Measurements from ENCODE around the gene BIN1.

BIN1 gene

DNA sequence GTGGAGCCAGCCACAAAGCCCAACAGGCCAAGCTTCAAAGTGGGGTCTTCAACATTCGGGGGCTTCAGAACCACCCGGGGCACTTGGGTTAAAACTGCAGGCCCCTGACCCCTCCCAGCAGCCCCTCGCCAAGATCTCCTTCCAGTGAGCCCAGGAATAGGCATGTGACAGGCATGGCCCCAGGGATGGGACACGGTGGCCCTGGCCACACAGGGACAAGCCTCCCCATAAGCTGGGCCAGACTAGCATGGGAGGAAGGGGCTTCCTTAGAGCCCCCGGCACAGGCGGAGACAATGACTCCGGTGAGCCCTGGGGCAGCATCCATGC is 52.4 kb downstream of the BIN1 start:
- no peaks in the 10 kb centered on the region for H3K27me3 Mint-ChIP-seq
- no peak overlapping the region for H3K4me3 Mint-ChIP-seq
- H3K4me1 Mint-ChIP-seq = peaks cover 11 to 13% of the 10 kb centered on the region in 2 donors
- DNase-seq (no peak), ATAC-seq (replicated peaks) (no peak)
- H3K36me3 Mint-ChIP-seq = peaks cover 35% of the 10 kb centered on the region in 2 donors
- no peaks in the 10 kb centered on the region for H3K9me3 Mint-ChIP-seq
- H3K27ac Mint-ChIP-seq = no peak overlapping the region

DNA sequence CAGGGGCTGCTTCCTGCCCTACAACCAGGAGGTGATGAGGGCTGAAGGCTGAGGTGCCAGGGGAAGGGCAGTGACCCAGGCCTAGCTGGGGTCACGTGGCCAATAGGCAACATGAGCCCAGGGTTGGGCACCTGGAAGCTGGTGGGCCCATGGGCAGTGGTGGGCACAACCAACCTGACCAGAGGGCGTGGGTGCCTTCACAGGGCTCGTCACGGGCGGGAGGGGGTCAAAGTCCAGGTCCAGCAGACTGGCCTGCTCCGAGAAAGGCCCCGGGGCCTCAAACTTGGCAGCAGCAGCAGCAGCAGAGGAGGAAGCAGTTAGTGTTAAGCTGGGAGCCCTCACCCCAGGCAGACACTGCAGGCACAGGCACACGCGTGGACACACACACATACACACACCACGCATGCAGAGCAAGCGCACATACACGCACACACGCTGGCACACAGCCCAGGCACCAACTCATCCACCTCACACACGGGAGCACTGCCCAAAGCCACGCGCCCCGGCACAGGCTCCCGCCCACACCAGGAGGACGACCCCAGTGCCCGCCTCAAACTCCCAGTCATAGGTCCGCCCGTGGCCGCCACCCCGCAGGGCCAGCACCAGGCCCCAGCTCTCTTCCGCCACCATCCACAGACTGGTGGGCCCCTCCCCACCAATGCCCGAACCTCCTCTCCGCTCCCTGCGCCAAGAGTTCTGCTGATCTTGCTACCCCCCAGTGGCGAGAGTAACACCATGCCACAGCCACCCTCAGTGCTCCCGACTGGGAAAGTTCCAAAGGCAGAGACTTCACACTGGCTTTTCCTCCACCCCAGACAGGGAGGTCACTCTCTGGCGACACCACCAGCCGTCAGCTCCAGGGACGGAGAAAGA is 53.0 kb downstream of the BIN1 start:
- Mint-ChIP-seq H3K27me3 (no peaks in the 10 kb centered on the region), H3K4me1 (peaks cover 11 to 13% of the 10 kb centered on the region in 2 donors), H3K27ac (no peak overlapping the region), H3K4me3 (no peak overlapping the region), H3K36me3 (peaks cover 30 to 32% of the 10 kb centered on the region in 2 donors), H3K9me3 (no peaks in the 10 kb centered on the region)
- DNase-seq (no peak), ATAC-seq (replicated peaks) (no peak)

DNA sequence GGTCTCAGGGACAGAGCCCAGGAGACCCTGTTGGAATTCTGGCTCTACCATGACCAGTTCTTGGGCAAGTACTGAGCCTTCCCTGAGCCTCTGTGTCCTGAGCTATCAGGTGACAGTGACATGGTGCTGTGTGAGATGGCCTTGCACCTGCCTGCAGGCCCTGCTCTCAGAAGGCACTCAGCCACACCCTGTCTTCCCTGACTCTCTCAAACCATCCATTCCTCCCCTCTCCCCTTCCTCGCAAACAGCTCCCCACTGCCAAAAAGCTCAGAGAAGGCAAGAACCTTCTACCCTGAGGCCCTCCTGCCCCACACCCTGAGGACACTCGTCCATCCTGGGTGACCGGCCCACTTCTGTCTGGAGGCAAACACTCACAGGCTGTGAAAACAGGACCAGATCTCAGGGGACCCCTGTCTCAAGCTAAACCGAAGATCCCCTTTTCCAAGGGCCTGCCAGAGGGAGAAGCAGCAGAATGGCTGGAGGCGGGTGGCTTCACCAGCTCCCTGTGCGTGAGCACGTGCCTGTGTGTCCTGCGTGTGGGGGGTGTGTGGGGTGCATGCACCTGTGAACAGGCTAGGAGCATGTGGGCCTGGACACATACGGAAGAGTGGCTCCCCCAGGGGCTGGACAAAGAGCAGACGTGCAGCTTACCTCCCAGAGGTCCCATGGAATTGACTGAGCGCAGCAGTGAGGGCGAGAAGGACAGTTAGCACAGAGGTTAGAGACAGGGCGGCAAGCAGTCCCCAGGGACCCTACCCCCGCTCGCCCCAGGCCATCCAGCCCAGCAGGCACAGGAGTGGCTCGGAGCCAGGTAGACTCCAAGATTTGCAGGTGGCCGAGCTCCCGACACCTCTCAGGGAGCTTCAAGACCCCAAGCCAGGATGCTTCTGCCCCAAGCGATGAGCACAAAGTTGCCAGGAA is 53.9 kb downstream of the BIN1 start:
- H3K27me3 Mint-ChIP-seq = no peaks in the 10 kb centered on the region
- no peak overlapping the region for H3K4me3 Mint-ChIP-seq
- peaks cover 28 to 32% of the 10 kb centered on the region in 2 donors for H3K36me3 Mint-ChIP-seq
- no peak for ATAC-seq (replicated peaks)
- H3K9me3 Mint-ChIP-seq = no peaks in the 10 kb centered on the region
- H3K4me1 Mint-ChIP-seq = peaks cover 11 to 13% of the 10 kb centered on the region in 2 donors
- no peak for DNase-seq
- H3K27ac Mint-ChIP-seq = no peak overlapping the region

DNA sequence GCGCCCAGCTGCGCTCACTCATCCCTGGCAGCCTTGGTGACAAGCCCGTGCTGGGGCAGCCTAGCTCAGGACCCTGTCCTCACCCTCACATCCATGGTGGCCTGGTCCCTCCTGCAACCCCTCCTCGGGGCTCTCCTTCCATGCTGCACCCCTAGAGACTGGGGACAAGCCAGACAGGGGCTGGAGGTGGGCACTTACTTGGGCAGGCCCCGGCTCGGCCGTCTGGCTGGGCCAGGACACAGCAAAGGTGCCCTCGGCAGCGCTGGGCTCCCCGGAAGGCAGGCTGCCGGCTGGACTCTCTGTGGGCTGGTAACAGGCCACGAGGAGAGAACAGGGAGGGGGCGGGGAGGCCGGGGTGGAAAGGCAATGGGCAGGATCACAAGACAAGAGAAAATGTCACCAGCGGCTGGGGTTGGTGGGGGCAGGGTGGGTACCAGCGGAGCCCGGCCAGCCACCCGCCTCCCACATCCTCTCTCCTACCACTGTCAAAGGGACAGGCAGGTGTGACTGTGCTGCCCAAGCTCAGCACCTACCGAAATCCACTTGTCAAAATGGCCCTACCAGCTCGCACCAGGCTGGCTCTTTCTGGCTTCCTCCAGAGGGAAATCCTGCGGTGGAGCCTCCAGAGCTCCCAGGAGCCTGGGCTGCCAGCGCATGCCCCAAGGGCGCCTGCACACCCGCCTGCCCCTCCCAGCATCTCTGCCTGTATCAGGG is 54.7 kb downstream of the BIN1 start:
- Mint-ChIP-seq H3K27ac (no peak overlapping the region), H3K27me3 (no peaks in the 10 kb centered on the region), H3K4me1 (peaks cover 11 to 13% of the 10 kb centered on the region in 2 donors), H3K9me3 (no peaks in the 10 kb centered on the region), H3K36me3 (peaks cover 27 to 31% of the 10 kb centered on the region in 2 donors), H3K4me3 (no peak overlapping the region)
- DNase-seq (no peak), ATAC-seq (replicated peaks) (no peak)

DNA sequence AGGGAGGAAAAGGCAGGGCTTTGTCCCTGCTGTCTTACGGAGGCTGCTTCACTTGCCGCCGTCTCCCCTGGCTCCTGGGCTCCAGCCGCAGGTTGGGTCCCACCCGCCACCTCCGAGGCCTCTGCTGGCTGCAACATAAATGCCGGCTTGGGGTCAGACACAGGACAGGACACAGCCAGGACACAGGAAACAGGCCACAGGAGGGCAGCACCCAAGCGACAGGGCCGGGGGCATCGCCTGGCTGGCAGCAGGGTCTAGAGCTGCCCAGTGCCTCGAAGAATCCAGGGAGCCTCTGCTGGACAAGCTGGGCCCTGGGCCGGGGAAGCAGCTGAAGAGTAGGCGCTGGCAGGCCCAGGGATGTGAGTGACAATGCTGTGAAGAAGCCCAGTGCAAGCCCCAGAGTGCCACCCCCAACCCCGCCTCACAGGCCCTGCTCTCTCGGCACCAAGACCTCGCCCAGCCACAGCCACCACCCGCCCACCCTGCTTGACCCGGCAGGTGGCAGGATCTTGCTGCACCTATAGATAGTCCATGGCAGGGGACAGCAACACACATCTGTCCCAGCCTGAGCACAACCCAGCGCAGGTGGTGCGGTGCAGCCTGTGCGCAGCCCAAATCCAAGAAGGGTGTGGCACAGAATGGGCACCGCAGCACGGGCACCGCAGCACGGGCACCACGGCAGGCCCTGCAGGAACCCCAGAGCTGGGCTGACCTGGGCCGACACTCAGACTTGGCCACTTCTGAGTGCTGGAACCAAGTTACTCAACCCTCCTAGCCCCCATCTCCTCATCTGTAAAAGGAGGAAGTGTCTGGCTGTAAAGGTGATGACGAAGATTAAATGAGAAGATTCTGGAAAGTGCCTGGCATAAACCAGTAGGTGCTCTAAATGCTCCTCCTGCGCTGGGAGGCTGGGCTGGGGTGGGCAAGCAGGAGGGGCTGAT is 55.6 kb downstream of the BIN1 start:
- Mint-ChIP-seq H3K9me3 (peaks cover 2 to 3% of the 10 kb centered on the region in 2 donors), H3K27ac (no peak overlapping the region), H3K36me3 (peaks cover 28 to 30% of the 10 kb centered on the region in 2 donors), H3K27me3 (no peaks in the 10 kb centered on the region), H3K4me3 (no peak overlapping the region), H3K4me1 (peaks cover 11 to 13% of the 10 kb centered on the region in 2 donors)
- ATAC-seq (replicated peaks) = no peak
- no peak for DNase-seq

DNA sequence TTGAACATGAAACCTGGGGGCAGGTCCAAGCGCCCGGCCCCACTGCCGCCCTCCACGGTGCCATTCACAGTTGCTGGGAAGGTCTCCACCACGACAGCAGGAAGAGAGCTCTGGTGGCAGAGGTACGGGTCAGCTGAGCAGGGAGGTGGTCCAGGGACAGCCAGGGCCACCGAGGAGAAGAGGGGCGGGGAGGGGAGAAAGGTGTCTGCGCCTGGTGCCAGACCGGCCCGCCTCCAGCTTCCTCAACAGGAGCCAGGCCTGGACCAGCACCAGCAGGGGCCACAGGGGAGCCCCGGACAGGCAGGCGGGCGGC is 56.2 kb downstream of the BIN1 start:
- peaks cover 24 to 26% of the 10 kb centered on the region in 2 donors for H3K36me3 Mint-ChIP-seq
- H3K27me3 Mint-ChIP-seq = no peaks in the 10 kb centered on the region
- no peak overlapping the region for H3K27ac Mint-ChIP-seq
- DNase-seq = no peak
- H3K9me3 Mint-ChIP-seq = peaks cover 2 to 3% of the 10 kb centered on the region in 2 donors
- peaks cover 9 to 13% of the 10 kb centered on the region in 2 donors for H3K4me1 Mint-ChIP-seq
- H3K4me3 Mint-ChIP-seq = no peak overlapping the region
- no peak for ATAC-seq (replicated peaks)

DNA sequence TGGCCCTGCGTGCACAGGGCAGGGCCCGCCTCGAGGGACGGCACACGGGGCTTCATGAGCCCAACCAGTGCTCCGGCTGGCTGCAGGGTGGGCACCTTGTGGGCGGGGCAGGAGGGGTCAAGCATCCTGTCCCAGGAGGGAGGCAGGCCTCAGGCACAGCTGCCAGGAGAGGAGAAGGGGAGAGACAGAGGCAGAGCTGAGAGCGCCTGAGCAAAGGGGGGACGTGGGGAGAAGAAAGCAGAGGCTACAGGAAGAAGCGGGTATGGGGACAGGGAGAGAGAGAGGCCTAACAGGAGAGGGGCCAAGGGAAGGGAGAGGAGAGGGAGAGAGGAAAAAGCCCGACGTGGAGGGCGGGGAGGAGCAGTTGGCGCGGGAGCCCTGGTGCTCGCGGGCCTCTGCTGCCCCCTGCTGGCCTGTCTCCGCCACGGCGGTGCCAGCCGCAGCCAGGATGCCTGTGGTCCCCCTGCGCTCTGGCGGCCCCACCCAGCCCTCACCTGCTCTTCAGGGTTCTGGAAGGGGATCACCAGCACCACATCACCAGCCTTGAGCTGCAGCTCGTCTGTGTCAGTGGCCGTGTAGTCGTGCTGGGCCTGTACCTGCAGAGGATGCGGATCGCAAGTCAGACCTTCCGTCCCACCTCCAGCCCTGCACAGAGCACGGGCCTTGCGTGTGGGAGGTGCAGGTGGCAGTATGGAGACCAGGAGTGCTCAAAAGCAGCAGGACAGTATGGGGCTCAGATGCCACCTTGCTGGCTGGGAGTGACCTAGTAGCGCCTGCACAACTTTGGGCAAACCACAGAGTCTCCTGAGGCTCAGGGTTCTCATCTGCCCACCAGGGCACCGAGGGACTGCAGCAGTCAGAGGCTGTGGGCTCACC is 56.8 kb downstream of the BIN1 start:
- ATAC-seq (replicated peaks) = peak; percentile 75 to 76
- Mint-ChIP-seq H3K4me3 (peak overlapping the region in 1 of 2 donors; percentile 57), H3K36me3 (peaks cover 24 to 26% of the 10 kb centered on the region in 2 donors), H3K27me3 (no peaks in the 10 kb centered on the region), H3K4me1 (peaks cover 9 to 13% of the 10 kb centered on the region in 2 donors), H3K27ac (peak overlapping the region; percentile 84), H3K9me3 (peaks cover 2 to 3% of the 10 kb centered on the region in 2 donors)
- no peak for DNase-seq

DNA sequence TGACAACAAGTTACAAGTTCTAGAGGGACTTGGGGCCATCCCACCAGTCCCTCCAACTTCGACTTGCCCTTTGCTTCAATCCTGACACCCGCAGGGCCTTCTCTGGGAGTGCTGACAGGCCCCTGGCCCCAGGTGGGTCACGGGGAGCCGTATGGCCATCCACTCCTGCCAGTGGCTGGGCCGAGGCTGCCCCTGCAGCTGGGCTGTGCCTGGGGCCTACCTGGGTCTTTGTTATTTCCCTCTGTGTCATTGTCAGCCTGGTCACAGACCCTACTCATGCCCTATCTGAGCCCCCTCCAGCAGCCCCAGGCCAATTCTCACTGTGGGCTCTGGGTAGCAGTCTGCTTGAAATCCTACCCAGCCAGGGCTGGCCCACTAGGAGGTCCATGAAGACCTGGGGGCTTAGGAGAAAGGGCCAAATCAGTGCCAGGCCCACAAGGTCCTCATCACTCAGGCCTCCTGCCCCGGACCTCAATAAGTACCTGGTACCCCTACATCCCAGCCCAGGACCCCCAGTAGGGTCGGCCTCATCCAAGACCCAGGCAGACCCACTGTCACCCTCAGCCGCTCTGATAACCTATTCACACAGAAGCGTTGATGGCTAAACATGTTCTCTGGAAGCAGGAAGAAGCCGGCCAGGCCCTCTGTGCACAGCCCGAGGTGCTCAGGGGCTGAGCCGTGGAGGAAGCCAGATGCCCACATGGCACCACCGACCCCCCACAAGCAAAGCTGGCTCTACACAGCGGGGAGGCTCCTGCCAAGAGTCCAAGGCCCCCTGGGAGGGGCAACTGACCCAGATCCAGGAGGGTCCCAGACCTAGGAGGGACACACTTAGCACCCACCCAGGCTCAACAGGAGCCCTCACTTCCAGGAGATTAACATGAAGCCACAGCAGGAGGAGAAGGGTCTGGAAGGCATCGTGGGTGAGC is 57.7 kb downstream of the BIN1 start:
- peaks cover 22 to 23% of the 10 kb centered on the region in 2 donors for H3K36me3 Mint-ChIP-seq
- ATAC-seq (replicated peaks) (no peak), DNase-seq (no peak)
- peak overlapping the region; percentile 84 for H3K27ac Mint-ChIP-seq
- H3K9me3 Mint-ChIP-seq = peaks cover 2 to 3% of the 10 kb centered on the region in 2 donors
- H3K4me3 Mint-ChIP-seq = no peak overlapping the region
- H3K4me1 Mint-ChIP-seq = peaks cover 8 to 13% of the 10 kb centered on the region in 2 donors
- H3K27me3 Mint-ChIP-seq = no peaks in the 10 kb centered on the region

DNA sequence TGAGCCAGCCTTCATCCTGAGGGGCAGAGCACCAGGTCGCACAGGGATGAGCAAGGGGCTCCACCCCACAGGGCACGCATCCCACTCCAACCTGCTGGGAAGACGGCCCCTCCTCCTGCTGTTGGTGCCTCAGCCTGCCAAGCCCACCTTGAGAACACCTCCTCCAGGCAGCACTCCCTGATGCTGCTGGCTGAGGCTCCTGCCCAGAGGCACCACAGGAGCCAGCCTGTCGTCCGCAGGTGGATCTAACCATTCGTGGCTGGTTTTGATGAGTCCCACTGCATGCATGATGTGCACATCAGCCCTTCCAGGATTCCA is 58.4 kb downstream of the BIN1 start:
- Mint-ChIP-seq H3K36me3 (peaks cover 20 to 22% of the 10 kb centered on the region in 2 donors), H3K27ac (no peak overlapping the region), H3K27me3 (no peaks in the 10 kb centered on the region), H3K4me3 (no peak overlapping the region), H3K4me1 (peaks cover 8 to 13% of the 10 kb centered on the region in 2 donors), H3K9me3 (peaks cover 2 to 3% of the 10 kb centered on the region in 2 donors)
- no peak for ATAC-seq (replicated peaks)
- no peak for DNase-seq

DNA sequence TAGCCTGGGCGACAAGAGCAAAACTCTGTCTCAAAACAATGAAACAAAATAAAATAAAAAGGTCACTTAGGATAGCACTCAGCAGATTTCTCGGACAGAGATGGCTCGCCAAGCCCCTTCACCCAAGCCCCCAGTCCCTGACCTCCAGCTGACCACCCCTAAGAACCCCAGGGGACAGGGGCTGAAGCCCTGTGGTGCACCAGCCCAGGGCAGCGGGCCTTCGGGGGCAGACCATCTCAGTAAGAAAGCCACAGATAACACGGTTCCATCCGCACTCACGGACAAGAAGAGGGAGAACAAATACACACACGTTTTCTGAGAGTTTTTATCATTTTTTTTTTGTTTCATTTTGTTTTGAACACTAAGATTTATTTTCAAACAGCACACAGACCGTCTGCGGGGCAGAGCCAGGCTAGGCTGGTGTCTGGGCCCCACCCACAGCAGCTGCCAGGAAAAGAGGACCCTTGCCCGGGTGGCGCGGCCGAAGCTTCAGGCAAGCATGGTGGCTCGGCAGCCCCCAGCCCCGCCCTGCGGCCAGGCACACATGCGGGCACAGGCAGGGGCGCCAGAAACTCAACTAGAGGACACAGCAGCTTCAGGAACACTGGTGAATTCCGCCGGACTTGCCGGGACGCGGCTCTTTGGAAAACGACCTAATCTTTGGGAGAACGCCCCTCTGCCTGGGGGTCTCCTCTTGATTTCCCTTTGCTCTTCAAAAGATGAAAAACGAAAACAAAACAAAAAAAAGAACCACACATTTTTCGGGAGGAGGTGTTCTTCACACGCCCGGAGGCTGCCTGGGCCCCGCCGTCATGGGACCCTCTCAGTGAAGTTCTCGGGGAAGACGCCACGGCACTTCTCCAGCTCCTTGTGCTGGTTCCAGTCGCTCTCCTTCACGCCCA is 59.0 kb downstream of the BIN1 start:
- Mint-ChIP-seq H3K4me1 (peaks cover 6 to 13% of the 10 kb centered on the region in 2 donors), H3K27me3 (no peaks in the 10 kb centered on the region), H3K4me3 (no peak overlapping the region), H3K27ac (no peak overlapping the region), H3K9me3 (peaks cover 2 to 3% of the 10 kb centered on the region in 2 donors), H3K36me3 (peaks cover 17% of the 10 kb centered on the region in 2 donors)
- DNase-seq = no peak
- no peak for ATAC-seq (replicated peaks)

DNA sequence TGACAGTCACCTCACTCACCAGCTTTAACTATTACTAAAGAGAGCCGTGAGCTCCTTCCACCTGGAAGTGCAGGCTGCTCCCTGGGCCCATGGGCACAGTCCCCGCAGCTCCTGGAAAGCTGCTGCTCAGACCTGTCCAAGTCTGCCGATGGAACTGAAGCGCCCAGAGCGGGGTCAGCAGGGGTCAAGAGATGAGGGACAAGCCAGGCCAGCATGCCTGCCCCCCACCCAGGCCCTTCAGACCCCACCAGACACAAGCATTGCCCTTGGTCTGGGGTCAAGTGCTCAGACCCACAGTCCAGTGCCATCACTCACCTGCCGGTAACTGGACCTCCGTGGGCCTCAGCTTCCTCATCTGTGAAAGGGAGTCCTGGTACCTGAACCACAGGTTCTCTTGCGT is 59.9 kb downstream of the BIN1 start:
- no peaks in the 10 kb centered on the region for H3K27me3 Mint-ChIP-seq
- peaks cover 13 to 16% of the 10 kb centered on the region in 2 donors for H3K36me3 Mint-ChIP-seq
- no peak overlapping the region for H3K27ac Mint-ChIP-seq
- no peak overlapping the region for H3K4me3 Mint-ChIP-seq
- H3K4me1 Mint-ChIP-seq = peaks cover 6 to 13% of the 10 kb centered on the region in 2 donors
- no peak for ATAC-seq (replicated peaks)
- peaks cover 2 to 3% of the 10 kb centered on the region in 2 donors for H3K9me3 Mint-ChIP-seq
- no peak for DNase-seq

All from stimulated activated naive B cell treated with anti-CD40 and anti-IgM and Interleukin-4, amounts not matched to agents 10 μg/mL and 1 μg/mL and 100 μg/mL, for 72 hours (primary cell).